HG02763 (cell line): ENCODE data around the gene ZNF607.
"Not testable (repeated sequence)": the region's sequence is repeated elsewhere in the genome, so short reads cannot be mapped to it uniquely, and the experiment has no call there.

Experiments used
- ATAC-seq: cut with Tn5 transposase; IDR thresholded peaks from one replicate; pipeline ENCODE4 v1.9.1; 2021; ENCODE audit warnings: mild to moderate bottlenecking, moderate library complexity; ENCODE audit not compliant: unreplicated experiment

Gene ZNF607

GRCh38 chr19:37719111-37719926 lies at the start of gene ZNF607:
TSS of gene ZNF607 (minus strand) at chr19:37719761. CDS start at chr19:37711618, 8,143 bp downstream.
- ATAC-seq: peak; percentile 85

- ATAC-seq: no peak
Observed at GRCh38 chr19:37763488-37763887, 43.9 kb upstream of the ZNF607 start.

GRCh38 chr19:37757683-37758082 lies 38.1 kb upstream of the ZNF607 start:
- not testable (repeated sequence) for ATAC-seq

GRCh38 chr19:37738371-37738770 lies 18.8 kb upstream of the ZNF607 start:
- no peak for ATAC-seq

- no peak for ATAC-seq
Observed at GRCh38 chr19:37725181-37725580, 5.6 kb upstream of the ZNF607 start.

GRCh38 chr19:37719927-37720265 lies 335 bp upstream of the ZNF607 start:
- ATAC-seq: no peak

- no peak for ATAC-seq
Observed at GRCh38 chr19:37718304-37718703, 1.3 kb downstream of the ZNF607 start.

GRCh38 chr19:37716140-37716539 lies 3.4 kb downstream of the ZNF607 start:
- no peak for ATAC-seq

GRCh38 chr19:37706052-37706605 lies 13.4 kb downstream of the ZNF607 start:
- ATAC-seq: no peak

- no peak for ATAC-seq
Observed at GRCh38 chr19:37699057-37699456, 20.5 kb downstream of the ZNF607 start.

GRCh38 chr19:37698216-37698615 lies 21.3 kb downstream of the ZNF607 start:
- no peak for ATAC-seq

GRCh38 chr19:37695144-37695899 lies 24.2 kb downstream of the ZNF607 start:
- ATAC-seq: no peak

- ATAC-seq: no peak
Observed at GRCh38 chr19:37692956-37693620, 26.5 kb downstream of the ZNF607 start.

GRCh38 chr19:37691881-37692504 lies 27.6 kb downstream of the ZNF607 start:
- no peak for ATAC-seq

- no peak for ATAC-seq
Observed at GRCh38 chr19:37683520-37683919, 36.0 kb downstream of the ZNF607 start.

- ATAC-seq: no peak
Observed at GRCh38 chr19:37669450-37669914, 50.1 kb downstream of the ZNF607 start.

- not testable (repeated sequence) for ATAC-seq
Observed at GRCh38 chr19:37657157-37657556, 62.4 kb downstream of the ZNF607 start.

GRCh38 chr19:37655689-37656371 lies 63.7 kb downstream of the ZNF607 start:
- ATAC-seq: peak; percentile 49

- ATAC-seq: peak; percentile 71
Observed at GRCh38 chr19:37655301-37655688, 64.3 kb downstream of the ZNF607 start, which contains the start of gene ZFP30. TSS of gene ZFP30 (minus strand) at chr19:37655465. CDS start at chr19:37647822, 7,643 bp downstream.
